IPS-11a (cell line): ENCODE data around the gene MB.

ENCODE experiments used
- H3K4me3 ChIP-seq: one replicate; pipeline ENCODE4 v1.5.1; 2013; ENCODE audit warnings: low read depth, low read length, control low read depth

Gene MB

GRCh38 chr22:35577799-35578659 lies 39.1 kb downstream of the MB start:
- no peak overlapping the region for H3K4me3 ChIP-seq

GRCh38 chr22:35576671-35577070 lies 40.5 kb downstream of the MB start:
- no peak overlapping the region for H3K4me3 ChIP-seq

GRCh38 chr22:35575116-35575748 lies 41.9 kb downstream of the MB start:
- H3K4me3 ChIP-seq, result no peak overlapping the region

- H3K4me3 ChIP-seq, result no peak overlapping the region
Measured at GRCh38 chr22:35572556-35572955, 44.6 kb downstream of the MB start.

GRCh38 chr22:35570686-35571194 lies 46.4 kb downstream of the MB start:
- H3K4me3 ChIP-seq, result no peak overlapping the region

GRCh38 chr22:35569916-35570315 lies 47.2 kb downstream of the MB start:
- H3K4me3 ChIP-seq, result no peak overlapping the region

GRCh38 chr22:35568751-35569739 lies 48.1 kb downstream of the MB start:
- H3K4me3 ChIP-seq, result no peak overlapping the region

- H3K4me3 ChIP-seq, result no peak overlapping the region
Measured at GRCh38 chr22:35567351-35568141, 49.6 kb downstream of the MB start.

GRCh38 chr22:35564975-35565867 lies 51.9 kb downstream of the MB start:
- H3K4me3 ChIP-seq, result no peak overlapping the region

- H3K4me3 ChIP-seq, result no peak overlapping the region
Measured at GRCh38 chr22:35563211-35563610, 53.9 kb downstream of the MB start.

GRCh38 chr22:35561796-35562526 lies 55.2 kb downstream of the MB start:
- no peak overlapping the region for H3K4me3 ChIP-seq

- no peak overlapping the region for H3K4me3 ChIP-seq
Measured at GRCh38 chr22:35560824-35561223, 56.3 kb downstream of the MB start.

- H3K4me3 ChIP-seq, result no peak overlapping the region
Measured at GRCh38 chr22:35560366-35560765, 56.8 kb downstream of the MB start.

GRCh38 chr22:35559354-35560005 lies 57.6 kb downstream of the MB start:
- no peak overlapping the region for H3K4me3 ChIP-seq

GRCh38 chr22:35558719-35559118 lies 58.4 kb downstream of the MB start:
- H3K4me3 ChIP-seq, result no peak overlapping the region

GRCh38 chr22:35558031-35558430 lies 59.1 kb downstream of the MB start:
- H3K4me3 ChIP-seq, result no peak overlapping the region
